NCI-H2029 (cell line): ENCODE measurements around the gene ARID1B.
"Not testable (repeated sequence)": the region's sequence is repeated elsewhere in the genome, so short reads cannot be mapped to it uniquely, and the experiment has no call there.

Experiments used
- DNase-seq: peaks from one replicate; lab custom pipeline; 2025; lab: John Stamatoyannopoulos, UW

The ARID1B gene

DNA sequence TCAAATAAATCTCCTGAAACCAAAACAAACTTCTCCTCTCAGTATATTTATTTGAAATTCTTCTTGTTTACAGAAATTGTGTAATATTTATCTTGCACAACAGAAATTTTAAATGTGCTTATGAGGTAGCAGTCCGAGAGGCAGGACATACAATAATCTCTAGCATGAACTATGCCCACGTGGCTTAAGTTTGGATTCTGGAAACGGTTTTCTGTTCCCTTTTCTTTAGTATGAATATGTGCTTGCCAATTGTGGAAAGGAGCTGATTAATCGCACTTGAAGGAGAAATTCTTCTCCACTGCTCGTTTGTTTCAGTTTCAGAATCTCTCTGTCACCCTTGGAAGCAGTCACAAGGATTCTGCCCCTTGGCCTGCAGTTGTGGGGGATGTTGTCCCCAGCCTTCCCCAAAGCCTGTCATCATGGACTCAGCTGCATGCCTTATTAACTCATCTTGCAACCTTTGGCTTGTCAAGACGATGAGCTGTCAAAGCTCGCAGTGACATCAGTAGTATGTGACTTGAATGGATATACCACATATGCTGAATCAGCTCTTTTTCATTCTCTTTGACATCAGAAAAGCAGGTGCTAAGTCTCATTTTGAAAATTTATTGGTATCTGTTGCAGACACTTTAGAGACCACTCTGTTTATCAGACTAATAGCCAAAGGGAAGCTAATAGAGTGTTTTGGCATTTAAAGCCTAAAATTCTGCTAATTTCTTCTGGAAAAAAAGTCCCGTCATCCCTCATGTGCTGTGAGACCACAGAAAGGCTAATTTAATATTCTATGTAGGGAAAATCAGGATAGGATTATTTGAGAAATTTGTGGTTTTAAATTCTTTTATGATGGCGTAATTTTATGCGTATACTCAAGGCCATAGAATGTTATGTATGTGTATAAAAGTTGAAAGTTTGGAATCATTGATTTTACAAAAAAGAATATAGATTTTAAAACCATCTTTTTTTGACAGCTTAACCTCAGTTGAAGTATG is 186.8 kb downstream of the ARID1B start:
- DNase-seq: no peak

DNA sequence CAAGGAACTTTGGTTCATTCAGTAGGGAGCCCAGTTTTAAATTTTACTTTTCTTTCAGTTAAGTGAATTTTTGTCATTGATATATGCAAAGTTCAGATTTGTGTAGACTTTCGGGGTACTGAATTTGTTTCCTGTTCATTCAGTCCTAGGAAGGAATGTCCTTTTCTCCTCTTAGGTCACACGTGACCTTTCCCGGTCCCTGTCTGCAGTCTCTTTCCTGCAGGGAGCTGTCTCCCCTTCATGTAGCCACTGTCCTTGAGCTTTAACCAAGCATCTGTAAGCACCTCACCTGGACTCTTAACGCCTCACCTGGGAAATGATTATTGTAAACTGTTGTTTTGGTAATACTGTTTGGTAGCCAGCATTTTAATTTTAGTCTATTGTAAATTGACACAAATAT is 190.7 kb downstream of the ARID1B start:
- no peak for DNase-seq

DNA sequence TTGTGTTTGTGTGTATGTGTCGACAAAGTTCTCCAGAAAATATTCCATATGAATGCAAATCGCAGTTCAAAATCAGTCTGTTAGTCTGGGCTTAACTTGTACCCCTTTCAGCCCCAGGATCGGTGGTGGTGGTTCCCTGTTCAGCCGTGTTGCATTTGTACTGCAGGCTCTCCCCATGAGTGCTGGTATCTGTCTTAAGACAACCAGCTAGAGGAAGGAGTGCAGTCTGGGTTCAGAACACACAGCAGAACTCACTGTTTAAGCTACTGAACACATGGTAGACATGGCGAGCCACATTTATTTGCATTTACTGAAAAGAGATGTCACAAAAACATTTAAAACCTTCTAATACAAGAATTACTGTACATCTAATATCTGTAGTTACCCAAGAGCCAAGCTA is 192.1 kb downstream of the ARID1B start:
- DNase-seq: no peak

DNA sequence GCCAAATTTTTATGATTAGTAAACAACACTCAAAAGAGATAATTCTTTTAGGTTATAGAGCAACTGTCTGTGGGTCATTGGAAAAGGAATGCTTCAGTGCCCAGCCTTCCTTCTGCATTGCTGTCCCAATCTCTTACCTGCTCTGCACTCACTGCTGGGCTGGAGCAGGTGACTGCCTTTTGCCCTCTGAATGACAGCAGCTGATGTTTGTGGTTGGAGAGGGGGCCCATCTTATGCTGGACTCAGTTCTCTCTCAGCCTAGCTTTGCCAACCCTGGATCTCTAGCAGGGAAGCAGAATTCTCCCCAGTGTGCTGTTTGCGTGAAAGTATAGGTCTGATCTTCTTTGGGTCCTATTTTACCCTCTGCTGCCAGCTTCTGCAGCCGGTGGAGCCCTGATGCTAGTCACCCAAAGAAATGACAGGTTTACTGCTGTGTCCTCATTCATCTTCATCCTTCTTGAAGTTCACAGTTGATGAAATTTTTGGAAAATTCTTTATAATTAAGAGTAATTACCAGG is 193.5 kb downstream of the ARID1B start:
- DNase-seq: no peak

DNA sequence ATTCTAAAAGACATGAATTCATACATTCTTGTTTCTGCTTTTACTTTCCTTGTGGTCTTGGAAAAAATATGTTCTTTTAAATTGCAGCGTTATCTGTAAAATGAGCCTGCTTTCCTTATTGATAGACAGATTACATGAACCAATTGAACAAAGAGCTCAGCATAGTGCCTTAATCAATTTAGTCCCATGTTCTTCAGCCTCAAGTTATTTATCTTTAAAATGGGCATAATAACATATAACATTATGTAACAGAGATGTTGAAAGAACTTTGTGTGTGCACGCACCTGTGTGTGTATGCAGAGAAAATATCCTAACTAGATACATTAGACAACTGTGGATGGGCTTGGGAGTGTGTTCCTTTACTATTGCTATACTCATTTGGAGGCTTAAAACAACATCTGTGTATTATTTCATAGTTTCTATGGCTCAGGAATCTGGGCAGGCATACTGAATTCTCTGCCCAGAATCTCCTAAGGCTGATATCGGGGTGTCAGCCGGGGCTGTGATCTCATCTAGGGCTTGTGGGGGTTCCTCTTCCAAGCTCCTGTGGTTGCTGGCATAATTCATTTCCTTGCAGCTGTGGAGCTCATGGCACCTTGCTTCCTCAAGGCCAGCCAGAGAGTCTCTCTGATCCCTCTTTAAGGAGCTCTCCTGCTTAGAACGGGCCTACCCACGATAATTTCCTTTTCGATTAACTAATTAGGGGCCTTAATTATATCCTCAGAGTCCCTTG is 194.1 kb downstream of the ARID1B start:
- no peak for DNase-seq

DNA sequence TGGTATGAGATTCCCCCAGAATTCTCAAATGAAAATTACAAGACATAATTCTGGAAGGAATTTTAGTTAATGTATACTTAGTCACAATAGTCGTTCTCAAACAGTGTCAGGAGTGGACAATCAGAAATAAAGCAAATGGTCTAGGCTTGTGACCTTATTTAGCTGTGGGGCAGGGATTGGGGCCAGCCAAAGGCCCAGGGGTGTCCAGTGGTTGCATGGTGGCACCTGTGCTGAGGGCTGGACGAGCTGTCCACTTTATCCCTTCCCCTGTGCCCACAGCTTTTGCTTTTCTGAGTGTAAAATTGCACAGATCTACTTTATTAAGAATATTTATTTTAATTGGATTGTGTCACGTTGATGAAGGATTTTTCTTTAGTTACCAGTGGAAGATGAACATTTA is 195.0 kb downstream of the ARID1B start:
- DNase-seq: no peak

DNA sequence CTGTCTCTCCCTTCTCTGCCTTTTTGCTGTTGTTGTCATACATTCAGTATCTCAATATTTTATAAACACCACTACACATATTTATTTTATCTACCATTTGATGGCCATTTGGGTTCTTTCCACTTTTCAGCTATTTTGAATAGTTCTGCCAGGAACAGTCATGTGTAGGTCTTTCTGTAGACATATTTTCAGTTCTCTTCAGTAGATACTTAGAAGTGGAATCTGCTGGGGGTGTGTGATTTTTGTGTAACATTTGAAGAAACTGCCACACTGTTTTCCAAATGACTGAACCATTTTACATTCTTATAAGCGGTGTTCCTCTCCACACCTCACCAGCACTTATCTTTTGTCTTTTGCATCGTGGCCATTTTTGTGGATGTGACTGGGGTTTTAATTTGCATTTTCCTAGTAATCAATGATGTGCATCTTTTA is 197.7 kb downstream of the ARID1B start:
- no peak for DNase-seq

DNA sequence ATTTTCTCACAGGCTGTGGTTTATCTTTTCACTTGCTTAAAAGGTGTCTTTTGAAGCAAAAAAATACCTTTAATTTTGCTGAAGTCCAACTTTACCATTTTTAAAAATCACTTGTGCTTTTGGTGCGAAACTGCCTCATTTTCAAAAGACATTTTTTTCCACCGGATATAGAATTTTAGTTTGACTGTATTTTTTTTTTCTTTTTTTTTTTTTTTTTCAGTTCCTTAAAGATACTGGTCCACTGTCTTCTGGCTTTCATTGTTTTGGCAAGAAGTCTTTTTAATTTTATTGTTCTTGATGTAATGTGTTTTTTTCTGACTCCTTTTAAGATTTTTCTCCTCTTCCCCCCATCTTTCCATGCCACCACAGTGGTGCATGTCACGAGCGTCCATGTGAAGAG is 198.2 kb downstream of the ARID1B start:
- no peak for DNase-seq

DNA sequence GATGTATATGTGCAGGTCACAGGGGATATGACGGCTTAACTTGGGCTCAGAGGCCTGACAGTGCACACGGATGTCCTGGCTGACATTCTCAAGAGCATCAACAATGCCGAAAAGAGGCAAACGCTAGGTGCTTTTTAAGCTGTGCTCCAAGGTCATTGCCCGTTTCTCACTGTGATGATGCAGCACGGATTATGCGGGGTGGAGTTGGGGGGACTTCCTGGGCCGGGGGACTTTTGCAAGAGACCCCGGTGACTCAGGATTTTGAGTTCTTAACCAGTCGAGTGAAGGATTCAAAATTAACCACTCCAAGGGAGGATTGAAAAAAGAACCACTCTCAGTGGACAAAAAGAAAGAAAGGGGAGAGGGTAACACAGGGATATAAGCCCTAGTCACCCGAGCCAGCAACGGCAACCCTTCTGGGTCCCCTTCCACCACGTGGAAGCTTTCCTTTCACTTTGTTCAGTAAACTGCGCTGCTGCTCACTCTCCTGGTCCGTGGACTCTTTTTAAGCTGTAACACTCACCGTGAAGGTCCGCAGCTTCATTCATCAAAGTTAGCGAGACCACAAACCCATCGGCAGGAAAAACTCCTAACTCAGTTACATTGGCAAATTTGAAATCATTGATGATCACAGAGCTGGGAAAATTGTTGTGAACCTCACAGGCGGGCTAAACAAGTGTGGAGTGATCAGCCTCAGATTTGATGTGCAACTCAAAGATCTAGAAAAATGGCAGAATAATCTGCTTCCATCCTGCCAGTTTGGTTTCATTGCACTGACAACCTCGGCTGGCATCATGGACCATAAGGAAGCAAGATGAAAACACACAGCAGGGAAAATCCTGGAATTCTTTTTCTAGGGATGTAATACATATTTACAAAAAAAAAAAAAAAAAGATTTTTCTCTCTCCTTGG is 199.3 kb downstream of the ARID1B start:
- DNase-seq: peak; percentile 29

DNA sequence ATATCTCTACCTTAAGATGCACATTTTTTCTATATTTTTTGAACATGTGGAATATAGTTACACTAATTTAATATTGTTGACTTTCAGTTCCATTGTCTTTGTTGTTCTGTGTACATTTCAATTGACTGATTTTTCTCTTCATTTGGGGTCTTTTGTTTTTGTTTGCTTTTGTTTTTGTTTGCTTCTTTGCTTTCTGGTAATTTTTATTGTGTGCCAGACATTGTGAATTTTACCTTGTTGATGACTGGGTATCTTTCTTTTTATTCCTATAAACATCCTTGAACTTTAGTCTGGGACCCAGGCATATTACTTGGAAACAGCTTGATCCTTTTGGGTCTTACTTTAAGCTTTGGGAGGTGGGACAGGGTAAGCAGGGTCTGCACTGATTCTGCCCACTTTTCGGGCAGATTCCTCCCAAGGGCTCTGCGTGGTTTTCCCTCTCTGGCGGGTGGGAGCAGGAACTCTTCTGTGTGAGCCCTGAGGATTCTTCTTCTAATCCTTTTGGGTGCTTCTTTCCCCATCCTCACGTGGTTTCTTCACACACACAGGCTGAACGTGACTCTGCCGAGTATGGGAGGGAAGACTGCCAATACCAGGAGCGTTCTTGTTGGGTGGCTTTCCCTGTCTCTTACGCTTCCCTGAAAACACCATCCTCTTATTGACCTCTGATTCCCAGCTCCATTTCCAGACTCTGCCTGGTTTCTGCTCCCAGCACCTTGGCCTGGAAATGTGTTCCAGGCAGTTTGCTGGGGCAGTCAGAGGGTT is 200.5 kb downstream of the ARID1B start:
- DNase-seq: peak; percentile 44

DNA sequence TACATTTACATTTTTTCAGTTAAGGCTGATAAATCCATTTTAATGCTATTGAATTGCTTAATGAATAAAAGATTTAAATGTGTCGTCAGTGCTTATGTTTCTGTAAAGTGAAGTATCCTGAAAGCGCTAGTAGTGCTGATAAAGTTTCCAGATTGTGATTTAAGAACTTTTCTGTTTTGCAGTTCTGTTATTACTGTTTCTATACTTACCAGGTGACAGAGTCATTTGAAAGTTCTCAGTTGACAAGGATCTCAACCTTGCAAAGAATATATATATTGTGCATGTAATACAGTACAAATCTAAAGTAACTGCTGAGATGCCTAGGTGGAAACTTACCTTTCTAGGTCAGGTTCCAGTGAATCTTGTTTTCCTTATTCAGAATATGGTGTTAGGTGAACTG is 201.8 kb downstream of the ARID1B start:
- no peak for DNase-seq

DNA sequence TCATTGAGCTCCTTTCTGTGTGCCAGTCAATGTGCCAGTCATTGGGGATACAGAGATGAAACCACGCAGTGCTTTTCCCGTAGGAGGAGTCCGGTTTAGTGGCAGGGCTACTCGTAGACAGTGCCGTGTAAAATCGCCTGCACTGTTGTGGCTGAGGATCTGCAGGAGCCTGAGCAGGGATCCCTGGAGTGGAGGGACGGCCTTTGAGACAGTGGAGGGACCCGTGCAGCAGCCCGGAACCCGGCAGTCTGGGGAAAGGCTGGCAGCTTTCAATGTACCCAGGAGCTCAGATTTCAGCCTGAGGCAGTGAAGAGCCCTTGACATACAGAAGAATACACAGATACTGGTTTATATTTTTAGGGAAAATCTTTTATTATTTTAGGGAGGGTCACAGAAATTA is 203.3 kb downstream of the ARID1B start:
- peak; percentile 85 for DNase-seq

DNA sequence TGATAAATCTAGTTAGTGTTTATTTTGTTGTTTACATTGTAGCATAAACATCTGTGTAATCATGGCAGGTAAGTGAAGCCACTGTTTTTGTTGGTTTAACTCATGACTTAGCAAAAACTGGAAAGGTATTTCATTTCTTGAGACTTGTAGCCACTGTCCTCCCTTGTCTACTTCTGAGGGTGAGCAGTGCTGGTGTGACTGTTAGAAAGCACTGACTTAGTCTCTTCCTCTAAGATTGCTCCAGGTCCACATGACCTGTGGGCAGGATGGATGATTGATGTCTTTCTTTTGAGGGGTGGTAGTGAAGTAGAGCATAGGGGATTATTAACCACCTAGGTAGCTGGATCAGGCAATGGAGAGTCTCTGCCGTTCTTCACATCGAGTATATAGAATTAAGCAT is 203.8 kb downstream of the ARID1B start:
- no peak for DNase-seq

DNA sequence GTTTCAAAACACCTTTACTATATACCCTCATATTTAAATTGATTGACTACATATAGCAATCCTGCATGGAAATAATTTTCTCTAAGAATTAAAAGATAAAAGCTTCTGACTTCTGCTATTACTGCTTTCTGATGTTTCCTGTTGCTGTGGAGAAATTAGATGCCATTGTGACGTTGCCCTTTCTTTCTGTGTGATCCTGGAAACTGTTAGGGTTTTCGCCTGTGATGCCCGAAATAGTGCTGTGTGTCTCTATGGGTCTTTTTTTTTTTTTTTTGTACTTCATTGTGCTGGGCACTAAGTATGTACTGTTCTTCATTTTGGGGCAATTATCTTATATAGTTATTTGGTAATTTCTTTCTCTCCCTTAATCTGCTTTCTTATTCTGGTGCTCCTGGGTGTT is 205.0 kb downstream of the ARID1B start:
- DNase-seq: no peak

DNA sequence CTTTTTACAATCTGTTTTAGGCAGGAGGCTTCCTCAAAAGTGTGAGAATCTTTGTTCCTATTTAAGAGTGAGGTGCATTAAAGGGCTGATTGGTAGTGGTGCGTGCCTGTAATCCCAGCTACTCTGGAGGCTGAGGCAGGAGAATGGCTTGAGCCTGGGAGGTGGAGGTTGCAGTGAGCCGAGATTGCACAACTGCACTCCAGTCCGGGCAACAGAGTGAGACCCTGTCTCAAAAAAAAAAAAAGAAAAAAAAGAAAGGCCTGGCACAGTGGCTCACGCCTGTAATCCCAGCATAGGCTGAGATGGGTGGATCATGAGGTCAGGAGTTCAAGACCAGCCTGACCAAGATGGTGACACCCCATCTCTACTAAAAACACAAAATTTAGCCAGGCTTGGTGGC is 205.7 kb downstream of the ARID1B start:
- not testable (repeated sequence) for DNase-seq

DNA sequence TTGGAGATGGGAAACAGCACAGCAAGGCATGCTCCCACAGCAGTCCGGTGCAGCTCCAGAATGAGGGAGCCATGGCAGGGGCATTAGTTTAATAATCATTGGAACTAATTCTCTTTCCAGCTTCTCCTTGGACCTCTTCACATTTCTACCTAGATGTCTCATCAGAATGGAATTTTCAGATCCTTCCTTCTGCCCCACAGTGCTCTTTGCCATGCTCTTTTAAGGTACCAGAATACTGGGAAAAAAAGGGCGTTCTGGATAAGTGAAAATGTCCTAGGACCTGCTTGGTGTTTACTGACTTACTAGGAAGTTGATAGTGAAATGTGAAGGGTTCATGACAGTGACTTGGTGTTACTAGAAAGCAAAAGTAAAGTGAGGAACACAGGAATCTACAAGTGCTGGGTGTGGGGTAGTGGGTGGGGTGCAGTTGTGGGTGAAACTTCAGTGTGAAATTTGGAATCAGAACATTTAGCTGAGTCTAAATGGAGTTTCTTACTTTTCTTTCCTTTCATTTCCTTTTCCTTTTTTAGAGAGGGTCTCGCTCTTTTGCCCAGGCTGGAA is 207.1 kb downstream of the ARID1B start:
- DNase-seq: no peak

DNA sequence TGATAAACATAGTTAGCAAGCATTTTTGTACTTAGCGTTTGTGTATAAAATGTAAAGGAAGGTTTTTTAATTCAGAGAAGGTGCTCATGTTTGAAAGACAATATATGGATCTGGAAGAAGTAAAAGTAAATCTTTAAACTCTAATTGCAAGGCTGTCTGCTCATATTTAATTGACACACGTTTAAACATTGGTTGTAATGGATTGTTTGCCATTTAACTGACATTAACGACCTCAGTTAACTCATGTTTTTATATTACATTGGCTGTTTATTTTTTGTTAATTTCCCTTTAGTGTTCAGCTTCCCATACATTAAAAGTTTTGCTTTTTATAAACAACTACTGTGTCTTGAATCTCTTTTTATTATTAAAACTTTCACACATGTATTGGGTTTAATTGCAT is 208.1 kb downstream of the ARID1B start:
- no peak for DNase-seq

DNA sequence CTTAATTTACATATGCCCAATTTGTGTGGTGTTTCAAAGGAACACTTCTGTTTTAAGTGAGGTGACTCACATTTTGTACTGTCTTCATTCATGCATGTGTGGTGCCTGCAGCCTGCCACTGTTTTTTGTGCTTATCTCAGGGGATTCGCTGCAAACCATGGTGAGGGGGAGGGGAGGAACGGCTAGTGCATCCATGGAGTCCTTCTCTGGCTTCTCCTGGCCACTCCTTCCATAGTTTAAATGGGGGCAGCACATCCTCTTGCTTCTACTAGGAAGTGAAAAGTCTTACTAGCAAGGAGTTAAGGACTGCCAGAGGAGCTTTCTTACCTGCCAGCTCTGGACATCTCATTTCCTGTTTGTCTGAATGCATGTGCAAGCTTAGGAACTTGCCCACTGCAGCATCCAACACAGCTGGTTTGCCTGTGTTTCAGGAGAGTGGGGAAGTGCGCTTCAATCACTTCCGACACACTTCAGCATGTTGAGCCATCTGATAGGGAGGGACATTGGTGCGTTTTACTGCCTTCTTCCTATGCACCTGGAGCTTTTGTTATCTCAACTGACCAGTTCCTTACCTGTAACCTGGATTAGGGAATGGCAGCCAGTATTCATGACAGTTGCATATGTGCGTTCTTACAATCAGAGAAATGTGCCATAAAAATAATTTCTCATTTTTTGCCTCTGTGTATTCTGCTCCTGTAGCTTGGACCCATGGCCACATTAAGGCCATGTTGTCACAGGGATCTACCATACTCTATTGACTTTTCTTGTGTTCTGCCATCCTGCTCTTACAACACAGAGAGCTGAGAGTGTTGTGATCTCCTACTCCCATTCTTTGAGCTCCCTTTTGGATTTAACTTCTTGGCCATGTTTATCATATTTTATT is 211.3 kb downstream of the ARID1B start:
- peak; percentile 20 for DNase-seq

DNA sequence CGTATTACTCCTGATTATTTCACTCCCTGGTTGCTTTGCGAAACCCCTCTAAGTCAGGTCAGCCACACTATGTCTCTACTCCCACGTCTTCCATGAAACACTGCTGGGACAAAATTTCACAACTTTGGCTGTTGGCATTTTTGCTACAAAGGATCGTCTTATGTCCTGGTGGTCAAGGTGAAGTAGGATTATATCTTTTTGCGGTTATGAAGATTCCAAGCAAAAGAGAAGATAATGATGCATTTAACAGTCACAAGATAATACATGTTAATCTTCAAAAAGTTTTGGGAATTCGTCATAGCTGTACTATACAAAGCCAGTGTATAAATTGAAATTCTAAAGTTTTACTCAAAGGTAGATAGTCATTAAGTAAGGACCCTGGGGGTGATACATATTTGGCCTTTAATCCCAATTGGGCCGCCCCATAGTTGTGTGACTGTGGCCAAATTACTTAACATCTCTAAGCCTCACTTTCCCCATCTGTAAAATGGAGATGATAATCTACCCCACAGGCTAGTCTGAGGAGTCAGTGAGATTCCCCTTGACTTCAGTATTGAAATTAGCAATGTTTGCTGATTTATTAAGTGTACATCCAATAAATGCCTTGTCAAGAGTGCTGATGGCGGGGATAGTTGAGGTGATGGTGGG is 212.1 kb downstream of the ARID1B start:
- no peak for DNase-seq
